ENCODE data around the gene SLC29A4.
"Not testable (repeated sequence)": the region's sequence is repeated elsewhere in the genome, so short reads cannot be mapped to it uniquely, and the experiment has no call there.

The SLC29A4 gene

GRCh38 chr7:5282543-5283316 is at the start of gene SLC29A4:
Gene SLC29A4 (plus strand): TSS chr7:5282943. CDS start chr7:5287817, 4,874 bp downstream.
- no peak for DNase-seq

- no peak for DNase-seq
Measured at GRCh38 chr7:5234852-5235831, 47.6 kb upstream of the SLC29A4 start.

- DNase-seq, result no peak
Measured at GRCh38 chr7:5237286-5237685, 45.5 kb upstream of the SLC29A4 start.

- no peak for DNase-seq
Measured at GRCh38 chr7:5238500-5238899, 44.2 kb upstream of the SLC29A4 start.

- DNase-seq, result no peak
Measured at GRCh38 chr7:5243261-5243660, 39.5 kb upstream of the SLC29A4 start.

- no peak for DNase-seq
Measured at GRCh38 chr7:5248201-5248885, 34.4 kb upstream of the SLC29A4 start.

- DNase-seq, result not testable (repeated sequence)
Measured at GRCh38 chr7:5250787-5251186, 32.0 kb upstream of the SLC29A4 start.

GRCh38 chr7:5253529-5253928 is 29.2 kb upstream of the SLC29A4 start:
- DNase-seq, result not testable (repeated sequence)

GRCh38 chr7:5254371-5254770 is 28.4 kb upstream of the SLC29A4 start:
- DNase-seq, result not testable (repeated sequence)

GRCh38 chr7:5255832-5256231 is 26.9 kb upstream of the SLC29A4 start:
- no peak for DNase-seq

- not testable (repeated sequence) for DNase-seq
Measured at GRCh38 chr7:5260530-5261068, 22.1 kb upstream of the SLC29A4 start.

GRCh38 chr7:5263066-5263465 is 19.7 kb upstream of the SLC29A4 start:
- DNase-seq, result not testable (repeated sequence)

GRCh38 chr7:5265320-5266190 is 17.2 kb upstream of the SLC29A4 start:
- no peak for DNase-seq

- no peak for DNase-seq
Measured at GRCh38 chr7:5266191-5267028, 16.3 kb upstream of the SLC29A4 start.

GRCh38 chr7:5267829-5268228 is 14.9 kb upstream of the SLC29A4 start:
- not testable (repeated sequence) for DNase-seq

- DNase-seq, result not testable (repeated sequence)
Measured at GRCh38 chr7:5269992-5270657, 12.6 kb upstream of the SLC29A4 start.

GRCh38 chr7:5270788-5271187 is 12.0 kb upstream of the SLC29A4 start:
- no peak for DNase-seq

- not testable (repeated sequence) for DNase-seq
Measured at GRCh38 chr7:5273831-5274405, 8.8 kb upstream of the SLC29A4 start.

- no peak for DNase-seq
Measured at GRCh38 chr7:5274441-5274840, 8.3 kb upstream of the SLC29A4 start.

- DNase-seq, result not testable (repeated sequence)
Measured at GRCh38 chr7:5274985-5275431, 7.7 kb upstream of the SLC29A4 start.
